Heart right ventricle (tissue), 16 donors: Measurements from ENCODE around the gene AXIN1. TPM values are rescaled to one million over a fixed set of nuclear protein-coding genes. Genes with fewer than 3 reads are reported as not detected.

Experiments
- ATAC-seq, 8 donors: fragments of 200-7000 bp; cut with Tn5 transposase; one replicate each; pipeline ENCODE4 v1.9.1; 2020; ENCODE audit warnings: mild to moderate bottlenecking in 8 of 8, moderate library complexity in 8 of 8, moderate number of reproducible peaks in 1 of 8
- DNase-seq, 2 donors: peaks; one replicate each; pipeline ENCODE4 v3.0.0-alpha.2; 2020
- H3K27ac ChIP-seq, 10 donors: fragments of 200-600 bp; sonication (generic) in 2 of 10; one replicate each; pipeline versions ENCODE4 v1.5.0 to v1.8.0; 2020 to 2022; ENCODE audit warnings: mild to moderate bottlenecking in 3 of 10
- H3K27me3 ChIP-seq, 7 donors: fragments of 200-600 bp; one replicate each; pipeline ENCODE4 v1.8.0; 2021 to 2022; ENCODE audit warnings: mild to moderate bottlenecking in 2 of 7
- H3K36me3 ChIP-seq, 9 donors: fragments of 200-600 bp; sonication (generic) in 1 of 9; one replicate each; pipeline versions ENCODE4 v1.5.0 to v1.8.0; 2020 to 2022; ENCODE audit warnings: mild to moderate bottlenecking in 2 of 9
- H3K4me1 ChIP-seq, 9 donors: fragments of 200-600 bp; sonication (generic) in 1 of 9; one replicate each; pipeline versions ENCODE4 v1.5.0 to v1.8.0; 2020 to 2022; ENCODE audit warnings: mild to moderate bottlenecking in 4 of 9
- H3K4me3 ChIP-seq, 10 donors: fragments of 200-600 bp; sonication (generic) in 2 of 10; one replicate each; pipeline versions ENCODE4 v1.5.0 to v1.8.0; 2020 to 2022; ENCODE audit warnings: mild to moderate bottlenecking in 7 of 10, moderate library complexity in 2 of 10
- H3K9me3 ChIP-seq, 11 donors: fragments of 200-600 bp in 10 of 11; sonication (generic) in 2 of 11; one replicate each; pipeline versions ENCODE4 v1.5.0 to v1.8.0; 2013 to 2022; ENCODE audit warnings: mild to moderate bottlenecking in 2 of 11, control low read depth in 1 of 11, moderate library complexity in 1 of 11
- CTCF ChIP-seq, 9 donors: fragments of 200-600 bp; sonication (generic) in 2 of 9; IDR thresholded peaks; one replicate each; pipeline versions ENCODE4 v1.5.0 to v1.8.0; 2021 to 2022; ENCODE audit warnings: antibody characterized with exemption in 9 of 9, mild to moderate bottlenecking in 5 of 9, moderate library complexity in 1 of 9
- WGBS, 2 donors: extraction: QIAGEN DNeasy Blood & Tissue Kit; methylation state at CpG; one replicate each; pipeline ENCODE4 v1.1.7; 2013; ENCODE audit warnings: inconsistent platforms in 1 of 2; 5-methylcytosine and 5-hydroxymethylcytosine counted together
- intact Hi-C, 10 donors: fragments of 100-400 bp; cut with DNase I; formaldehyde crosslinking; loops; one replicate each; pipeline versions ENCODE4 v1.11.1 to v1.14.2; 2022
- polyA plus RNA-seq, 2 donors: library from polyadenylated mRNA; stranded (reverse); fragments of 200-250 nt; gene quantifications; one replicate each; pipeline ENCODE4 v1.2.3, GENCODE V29; 2013
- total RNA-seq, 10 donors: library from RNA; stranded (reverse); fragmentation: NEBNext Ultra II Directional in 3 of 10; extraction: Animal tissue kit (Norgen Biotek cat#: 25700) in 3 of 10; gene quantifications; one replicate each; pipeline versions ENCODE4 v1.2.1 to v1.2.4, GENCODE V29; 2021 to 2023
- donor health status: Arrhythmogenic right ventricular cardiomyopathy.
- donor health status: ischemic (EF 13 %, LVEDD 7.1; RV severe dilation, severe dysfunction).
- donor health status: healthy with polysubstance abuse.
- donor health status: DM: no; HTN: yes; CAD: no.
- donor health status: DM: no; HTN: no; CAD: no.
- donor health status: ischemic (EF 25% LVEDD 6.9; RV normal size, moderate dysfunction).
- donor health status: ischemic (EF 25% LVEDD 5.7; RV mildly dilated, moderate dysfunction).
- donor health status: healthy.
- donor health status: DM: yes; HTN: yes; CAD: no.
- donor health status: Ischemic cardiomyopathy.
- donor health status: ischemic (EF 35%, LVEDD 5.7; RV mildly dilated, moderate dysfunction).
- donor health status: nonischemic (EF 11% LVEDD 7.7; RV severe dilation, severe dysfunction).
- donor health status: DM: yes; HTN: yes; CAD: no.
- donor health status: PGD.
- donor health status: ischemic (EF 29% LVEDD 5.4; RV normal size, mild dysfunction).
- donor health status: nonischemic (EF 23%, LVEDD 6.1; RV moderate dilation, normal function).

The AXIN1 gene
- total and polyA plus RNA-seq, 12 donors, result 7.7 to 16.1 (median 9.5) TPM

- peaks cover 10 to 22% (median 15%) of the 10 kb centered on the region in 9 donors for H3K4me1 ChIP-seq
- no peaks in the 10 kb centered on the region for H3K27me3 ChIP-seq
- WGBS, 2 donors, result 90 to 95% methylated on average over 19 of the region's 19 CpGs
- TF ChIP-seq CTCF (IDR thresholded peaks at IDR 0.05), result no peak
- H3K27ac ChIP-seq, result no peak overlapping the region
- intact Hi-C loops, result no loop called here
- DNase-seq (no peak), ATAC-seq (no peak)
- H3K36me3 ChIP-seq, result peaks cover 0 to 81% (median 53%) of the 10 kb centered on the region in 9 donors
- H3K9me3 ChIP-seq, result no peaks in the 10 kb centered on the region
- no peak overlapping the region for H3K4me3 ChIP-seq
Measured at GRCh38 chr16:372302-372983, 19.9 kb upstream of the AXIN1 start.

- Histone ChIP-seq H3K27ac (peak overlapping the region in 3 of 10 donors; percentile 63 to 82 (median 76)), H3K36me3 (peaks cover 0 to 81% (median 60%) of the 10 kb centered on the region in 9 donors), H3K4me3 (no peak overlapping the region), H3K9me3 (no peaks in the 10 kb centered on the region), H3K4me1 (peaks cover 10 to 22% (median 15%) of the 10 kb centered on the region in 9 donors), H3K27me3 (no peaks in the 10 kb centered on the region)
- peak in 2 of 8 donors; percentile 1 to 7 for ATAC-seq
- WGBS, 2 donors, result 87 to 89% methylated on average over 31 of the region's 31 CpGs
- DNase-seq, result no peak
- intact Hi-C loops, result no loop called here
- no peak for TF ChIP-seq CTCF (IDR thresholded peaks at IDR 0.05)
Measured at GRCh38 chr16:371515-372301, 19.2 kb upstream of the AXIN1 start.

DNA sequence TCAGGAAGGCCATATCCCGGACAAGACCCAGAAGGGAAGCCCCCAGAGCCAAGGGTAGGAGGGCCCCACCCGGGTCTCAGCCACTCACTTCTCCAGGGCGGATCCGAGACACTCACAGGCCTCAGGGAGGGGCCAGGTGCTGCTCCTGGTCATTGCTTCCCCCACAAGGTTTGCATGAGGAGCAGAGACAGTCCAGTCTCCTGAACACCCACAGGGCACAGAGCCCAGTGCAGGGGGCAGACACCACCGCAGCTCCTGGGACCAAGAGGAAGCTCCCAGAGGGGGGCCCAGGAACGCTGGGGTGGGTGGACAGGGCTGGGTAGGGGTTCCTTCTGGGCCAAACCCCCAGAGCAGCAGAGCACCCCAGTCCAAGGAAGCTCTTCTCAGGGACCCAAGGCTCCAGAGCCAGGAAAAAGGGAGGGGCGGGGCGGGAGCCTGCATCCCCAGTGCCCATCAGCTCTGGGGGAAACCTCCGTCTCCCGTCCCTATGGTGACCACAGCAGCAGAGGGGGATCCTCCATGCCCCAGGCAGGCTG lies 18.5 kb upstream of the AXIN1 start:
- DNase-seq, result no peak
- Histone ChIP-seq H3K9me3 (no peaks in the 10 kb centered on the region), H3K4me3 (peak overlapping the region in 9 of 10 donors; percentile 33 to 57 (median 47)), H3K4me1 (peaks cover 10 to 22% (median 15%) of the 10 kb centered on the region in 9 donors), H3K36me3 (peaks cover 0 to 81% (median 57%) of the 10 kb centered on the region in 9 donors), H3K27me3 (no peaks in the 10 kb centered on the region), H3K27ac (peak overlapping the region in 8 of 10 donors; percentile 29 to 82 (median 72))
- 44 to 59% methylated on average over 10 of the region's 10 CpGs for WGBS, 2 donors
- intact Hi-C loops, result no loop called here
- ATAC-seq, result peak in 5 of 8 donors; percentile 6 to 21 (median 13)
- no peak for TF ChIP-seq CTCF (IDR thresholded peaks at IDR 0.05)

GRCh38 chr16:370443-370842 lies 17.9 kb upstream of the AXIN1 start, which contains the start of gene MRPL28:
MRPL28 (minus strand) TSS chr16:370538; CDS start chr16:370218, 320 bp downstream.
- ATAC-seq (peak; percentile 91 to 97 (median 96)), DNase-seq (peak; percentile 93 to 96)
- Histone ChIP-seq H3K27me3 (no peaks in the 10 kb centered on the region), H3K27ac (peak within 1 kb of the TSS in 8 of 10 donors; percentile 29 to 82 (median 72)), H3K4me1 (peaks cover 10 to 22% (median 15%) of the 10 kb centered on the region in 9 donors), H3K9me3 (no peaks in the 10 kb centered on the region), H3K36me3 (peaks cover 0 to 75% (median 53%) of the 10 kb centered on the region in 9 donors), H3K4me3 (peak within 1 kb of the TSS in 9 of 10 donors; percentile 33 to 57 (median 47))
- no peak for TF ChIP-seq CTCF (IDR thresholded peaks at IDR 0.05)
- 0 to 1% methylated on average over 29 of the region's 30 CpGs for WGBS, 2 donors
- intact Hi-C loops, result no loop called here
